Measurements from ENCODE around the gene PDZD2.

PDZD2 gene

GRCh38 chr5:31887556-31887955 is 248.6 kb downstream of the PDZD2 start:
- Histone ChIP-seq H3K27me3 (ENCODE audit: insufficient read depth, low read length, poor library complexity) (no peaks in the 10 kb centered on the region), H3K79me2 (ENCODE audit: insufficient read depth, low read length) (no peaks in the 10 kb centered on the region), H3K4me1 (ENCODE audit: insufficient read depth, low read length) (no peaks in the 10 kb centered on the region), H3K9me3 (ENCODE audit: insufficient read depth, low read length, severe bottlenecking) (no peaks in the 10 kb centered on the region), H2AFZ (ENCODE audit: low read depth, low read length) (no peak overlapping the region), H3K27ac (ENCODE audit: low read length) (no peak overlapping the region), H3K36me3 (ENCODE audit: insufficient read depth, low read length) (no peaks in the 10 kb centered on the region), H4K20me1 (ENCODE audit: insufficient read depth, low read length) (no peaks in the 10 kb centered on the region), H3K9ac (ENCODE audit: low read depth, low read length) (no peak overlapping the region), H3K4me3 (ENCODE audit: low read depth in 1 of 2, low read length in 2 of 2) (no peak overlapping the region), H3K4me2 (ENCODE audit: insufficient read depth, low read length) (no peak overlapping the region)
- TF ChIP-seq CTCF (IDR thresholded peaks at IDR 0.05; ENCODE audit: borderline replicate concordance, extremely low read depth, low read length, poor library complexity, severe bottlenecking) (no peak), EZH2 (IDR thresholded peaks at IDR 0.05; ENCODE audit: borderline replicate concordance, low read depth, low read length, severe bottlenecking) (no peak)
- ATAC-seq (ENCODE audit: insufficient read depth, low read depth) (no peak), DNase-seq (no peak)

DNA sequence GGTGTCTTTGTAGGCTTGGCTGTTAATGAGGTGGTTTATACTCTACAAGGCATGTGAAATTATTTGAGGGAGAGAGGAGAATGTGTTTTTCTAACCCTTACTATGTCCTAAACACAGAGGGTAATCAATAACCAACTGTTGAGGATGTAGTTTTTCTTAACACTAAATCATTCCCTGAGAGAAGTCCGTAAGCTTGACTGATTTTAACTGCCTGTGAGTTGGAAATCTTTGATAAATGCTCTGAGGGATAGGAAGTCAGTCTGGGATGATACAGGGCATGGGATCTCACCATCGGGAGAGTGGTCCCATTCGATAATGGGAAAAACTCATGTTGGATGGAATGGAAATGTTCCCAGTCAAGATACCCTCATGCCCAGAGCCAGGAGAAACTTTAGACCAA is 249.6 kb downstream of the PDZD2 start:
- Histone ChIP-seq H3K4me3 (ENCODE audit: low read depth in 1 of 2, low read length in 2 of 2) (no peak overlapping the region), H3K4me2 (ENCODE audit: insufficient read depth, low read length) (no peak overlapping the region), H3K27me3 (ENCODE audit: insufficient read depth, low read length, poor library complexity) (no peaks in the 10 kb centered on the region), H3K9ac (ENCODE audit: low read depth, low read length) (no peak overlapping the region), H3K27ac (ENCODE audit: low read length) (no peak overlapping the region), H3K36me3 (ENCODE audit: insufficient read depth, low read length) (no peaks in the 10 kb centered on the region), H3K4me1 (ENCODE audit: insufficient read depth, low read length) (no peaks in the 10 kb centered on the region), H2AFZ (ENCODE audit: low read depth, low read length) (no peak overlapping the region), H4K20me1 (ENCODE audit: insufficient read depth, low read length) (no peaks in the 10 kb centered on the region), H3K9me3 (ENCODE audit: insufficient read depth, low read length, severe bottlenecking) (no peaks in the 10 kb centered on the region), H3K79me2 (ENCODE audit: insufficient read depth, low read length) (no peaks in the 10 kb centered on the region)
- ATAC-seq (ENCODE audit: insufficient read depth, low read depth) (no peak), DNase-seq (no peak)
- TF ChIP-seq EZH2 (IDR thresholded peaks at IDR 0.05; ENCODE audit: borderline replicate concordance, low read depth, low read length, severe bottlenecking) (no peak), CTCF (IDR thresholded peaks at IDR 0.05; ENCODE audit: borderline replicate concordance, extremely low read depth, low read length, poor library complexity, severe bottlenecking) (no peak)

GRCh38 chr5:31889001-31889561 is 250.2 kb downstream of the PDZD2 start:
- no peak for ATAC-seq (ENCODE audit: insufficient read depth, low read depth)
- H3K27ac ChIP-seq (ENCODE audit: low read length), result no peak overlapping the region
- H3K36me3 ChIP-seq (ENCODE audit: insufficient read depth, low read length), result no peaks in the 10 kb centered on the region
- H2AFZ ChIP-seq (ENCODE audit: low read depth, low read length), result no peak overlapping the region
- no peaks in the 10 kb centered on the region for H4K20me1 ChIP-seq (ENCODE audit: insufficient read depth, low read length)
- H3K79me2 ChIP-seq (ENCODE audit: insufficient read depth, low read length), result no peaks in the 10 kb centered on the region
- H3K9ac ChIP-seq (ENCODE audit: low read depth, low read length), result no peak overlapping the region
- no peaks in the 10 kb centered on the region for H3K27me3 ChIP-seq (ENCODE audit: insufficient read depth, low read length, poor library complexity)
- no peak for TF ChIP-seq CTCF (IDR thresholded peaks at IDR 0.05; ENCODE audit: borderline replicate concordance, extremely low read depth, low read length, poor library complexity, severe bottlenecking)
- no peak for TF ChIP-seq EZH2 (IDR thresholded peaks at IDR 0.05; ENCODE audit: borderline replicate concordance, low read depth, low read length, severe bottlenecking)
- no peak for DNase-seq
- H3K4me1 ChIP-seq (ENCODE audit: insufficient read depth, low read length), result no peaks in the 10 kb centered on the region
- no peak overlapping the region for H3K4me2 ChIP-seq (ENCODE audit: insufficient read depth, low read length)
- H3K4me3 ChIP-seq (ENCODE audit: low read depth in 1 of 2, low read length in 2 of 2), result no peak overlapping the region
- H3K9me3 ChIP-seq (ENCODE audit: insufficient read depth, low read length, severe bottlenecking), result no peaks in the 10 kb centered on the region

GRCh38 chr5:31890046-31890445 is 251.1 kb downstream of the PDZD2 start:
- ATAC-seq (ENCODE audit: insufficient read depth, low read depth) (no peak), DNase-seq (no peak)
- TF ChIP-seq EZH2 (IDR thresholded peaks at IDR 0.05; ENCODE audit: borderline replicate concordance, low read depth, low read length, severe bottlenecking), result no peak
- no peaks in the 10 kb centered on the region for H3K4me1 ChIP-seq (ENCODE audit: insufficient read depth, low read length)
- H3K36me3 ChIP-seq (ENCODE audit: insufficient read depth, low read length), result no peaks in the 10 kb centered on the region
- H4K20me1 ChIP-seq (ENCODE audit: insufficient read depth, low read length), result no peaks in the 10 kb centered on the region
- H3K4me3 ChIP-seq (ENCODE audit: low read depth in 1 of 2, low read length in 2 of 2), result no peak overlapping the region
- no peaks in the 10 kb centered on the region for H3K79me2 ChIP-seq (ENCODE audit: insufficient read depth, low read length)
- no peak overlapping the region for H2AFZ ChIP-seq (ENCODE audit: low read depth, low read length)
- H3K27me3 ChIP-seq (ENCODE audit: insufficient read depth, low read length, poor library complexity), result no peaks in the 10 kb centered on the region
- no peak overlapping the region for H3K4me2 ChIP-seq (ENCODE audit: insufficient read depth, low read length)
- no peak overlapping the region for H3K27ac ChIP-seq (ENCODE audit: low read length)
- no peak overlapping the region for H3K9ac ChIP-seq (ENCODE audit: low read depth, low read length)
- H3K9me3 ChIP-seq (ENCODE audit: insufficient read depth, low read length, severe bottlenecking), result no peaks in the 10 kb centered on the region
